Caco-2 (cell line): ENCODE data around the gene JTB. TPM values are rescaled to one million over a fixed set of nuclear protein-coding genes. Genes with fewer than 3 reads are reported as not detected.
"Not testable (repeated sequence)": the region's sequence is repeated elsewhere in the genome, so short reads cannot be mapped to it uniquely, and the experiment has no call there.

Experiments used
- BruUV-seq: library from RNA; stranded (reverse); fragments of 400-500 nt; replicated peaks from 2 replicates; lab custom pipeline; 2021; lab: Mats Ljungman, UMichigan
- CTCF ChIA-PET: fragments of 300-600 bp; sonication (Branson Sonifier 250); formaldehyde crosslinking; loops from one replicate; lab custom pipeline; 2022; ENCODE audit warnings: antibody characterized with exemption; lab: Charles Lee
- POLR2A ChIA-PET: fragments of 300-600 bp; sonication (Branson Sonifier 250); formaldehyde crosslinking; loops from one replicate; lab custom pipeline; 2022; ENCODE audit warnings: antibody characterized with exemption; lab: Charles Lee
- DNase-seq, 2 experiments: peaks; one replicate each; pipeline versions ENCODE4 v3.0.0 to v3.0.0-alpha.2; 2020 to 2022
- H3K27me3 ChIP-seq: replicated peaks from 2 replicates; pipeline ENCODE4 v1.6.0; 2011; ENCODE audit warnings: low read length; ENCODE audit not compliant: control insufficient read depth, insufficient read depth
- H3K36me3 ChIP-seq: 2 replicates; pipeline ENCODE4 v1.5.1; 2011; ENCODE audit warnings: low read length; ENCODE audit not compliant: control insufficient read depth, insufficient read depth
- H3K4me1 ChIP-seq: fragments of 250-450 bp; sonication (Bioruptor Pico); 2 replicates; pipeline ENCODE4 v1.5.1; 2020; ENCODE audit warnings: mild to moderate bottlenecking
- H3K4me3 ChIP-seq: 2 replicates; pipeline ENCODE4 v1.5.1; 2011; ENCODE audit warnings: low read depth, mild to moderate bottlenecking, control low read depth, low read length
- H3K9me3 ChIP-seq: fragments of 250-450 bp; sonication (Bioruptor Pico); 2 replicates; pipeline ENCODE4 v1.5.1; 2020; ENCODE audit warnings: mild to moderate bottlenecking, moderate library complexity
- H3K27ac Mint-ChIP-seq: one replicate; pipeline ENCODE4 v1.8.0; 2022; ENCODE audit warnings: mixed read lengths; ENCODE audit not compliant: unreplicated experiment
- H3K27me3 Mint-ChIP-seq: one replicate; pipeline ENCODE4 v1.8.0; 2022; ENCODE audit warnings: mixed read lengths; ENCODE audit not compliant: insufficient read depth, unreplicated experiment
- H3K36me3 Mint-ChIP-seq: one replicate; pipeline ENCODE4 v1.8.0; 2022; ENCODE audit warnings: mild to moderate bottlenecking, mixed read lengths; ENCODE audit not compliant: insufficient read depth, unreplicated experiment
- H3K4me1 Mint-ChIP-seq: one replicate; pipeline ENCODE4 v1.8.0; 2022; ENCODE audit warnings: low read depth, mixed read lengths; ENCODE audit not compliant: unreplicated experiment
- H3K4me3 Mint-ChIP-seq: one replicate; pipeline ENCODE4 v1.8.0; 2022; ENCODE audit warnings: mild to moderate bottlenecking, moderate library complexity, mixed read lengths; ENCODE audit not compliant: unreplicated experiment
- H3K9me3 Mint-ChIP-seq: one replicate; pipeline ENCODE4 v1.8.0; 2022; ENCODE audit warnings: mixed read lengths; ENCODE audit not compliant: unreplicated experiment
- CTCF ChIP-seq, 2 experiments: fragments of 200-600 bp in 1 of 2; IDR thresholded peaks; 1 replicate in 1 of 2; 2 replicates in 1 of 2; pipeline versions ENCODE4 v1.5.1 to v1.8.0; 2011 to 2022; ENCODE audit warnings: antibody characterized with exemption in 1 of 2, control low read depth in 1 of 2, inconsistent platforms in 1 of 2, low read depth in 1 of 2, low read length in 1 of 2, mild to moderate bottlenecking in 1 of 2, moderate library complexity in 1 of 2; ENCODE audit not compliant: insufficient read depth in 1 of 2, severe bottlenecking in 1 of 2, unreplicated experiment in 1 of 2
- intact Hi-C: fragments of 100-400 bp; cut with micrococcal nuclease; formaldehyde crosslinking; loops from one replicate; pipeline ENCODE4 v1.10.0; 2022; ENCODE audit not compliant: unreplicated experiment
- total RNA-seq: library from RNA; stranded (reverse); gene quantifications from 2 replicates; pipeline ENCODE4 v1.2.3, GENCODE V29; 2022

Gene JTB
- total RNA-seq, 1 experiment from 2014 or later: 123 TPM

GRCh38 chr1:154006136-154006535 is 28.7 kb upstream of the JTB start:
- no peaks in the 10 kb centered on the region for H3K9me3 ChIP-seq
- H3K36me3 ChIP-seq: no peaks in the 10 kb centered on the region
- peaks cover 16% of the 10 kb centered on the region for H3K4me1 ChIP-seq
- peaks cover 9% of the 10 kb centered on the region for H3K36me3 Mint-ChIP-seq
- ChIA-PET POLR2A (no interaction called here), CTCF (no interaction called here)
- H3K4me3 ChIP-seq: no peak overlapping the region
- H3K4me1 Mint-ChIP-seq: peaks cover 16% of the 10 kb centered on the region
- no peaks in the 10 kb centered on the region for H3K9me3 Mint-ChIP-seq
- no peak overlapping the region for H3K27ac Mint-ChIP-seq
- no peaks in the 10 kb centered on the region for H3K27me3 ChIP-seq
- no peak for DNase-seq
- H3K27me3 Mint-ChIP-seq: no peaks in the 10 kb centered on the region
- H3K4me3 Mint-ChIP-seq: no peak overlapping the region
- no peak for TF ChIP-seq CTCF (IDR thresholded peaks at IDR 0.05; ENCODE audit: insufficient read depth in 1 of 2, low read depth in 1 of 2, low read length in 1 of 2, severe bottlenecking in 1 of 2, unreplicated experiment in 1 of 2)
- no TSS peak for BruUV-seq
- intact Hi-C loops: no loop called here

- Mint-ChIP-seq H3K4me3 (no peak overlapping the region), H3K27me3 (no peaks in the 10 kb centered on the region), H3K9me3 (peaks cover 4% of the 10 kb centered on the region), H3K36me3 (peaks cover 26% of the 10 kb centered on the region), H3K4me1 (peaks cover 16% of the 10 kb centered on the region), H3K27ac (peak overlapping the region; percentile 97)
- no peak for TF ChIP-seq CTCF (IDR thresholded peaks at IDR 0.05; ENCODE audit: insufficient read depth in 1 of 2, low read depth in 1 of 2, low read length in 1 of 2, severe bottlenecking in 1 of 2, unreplicated experiment in 1 of 2)
- ChIA-PET CTCF (no interaction called here), POLR2A (no interaction called here)
- BruUV-seq: no TSS peak
- no peak overlapping the region for H3K4me3 ChIP-seq
- intact Hi-C loops: loop anchor here (5.0 kb wide), 3 partner anchors 102 to 272 kb away; partner anchors contain the start of gene HAX1
- H3K9me3 ChIP-seq: 0 out of 2 replicates have a peak, but pooled peaks cover 4% of the 10 kb centered on the region
- peaks cover 32% of the 10 kb centered on the region for H3K4me1 ChIP-seq
- no peak for DNase-seq
- H3K36me3 ChIP-seq: no peaks in the 10 kb centered on the region
- H3K27me3 ChIP-seq: no peaks in the 10 kb centered on the region
These were observed 22.9 kb upstream of the JTB start for GRCh38 chr1:154000420-154000819.

- H3K4me3 ChIP-seq, H3K9me3 ChIP-seq, BruUV-seq, DNase-seq, H3K9me3 Mint-ChIP-seq, H3K27ac Mint-ChIP-seq, H3K27me3 ChIP-seq, H3K27me3 Mint-ChIP-seq, H3K4me3 Mint-ChIP-seq, intact Hi-C loops, CTCF ChIA-PET, H3K36me3 ChIP-seq: not testable (repeated sequence)
- Mint-ChIP-seq H3K36me3 (peaks cover 59% of the 10 kb centered on the region), H3K4me1 (peaks cover 21% of the 10 kb centered on the region)
- POLR2A ChIA-PET: interaction anchor here (0.7 kb wide), 1 partner anchor 184 kb away, joined by 7 read pairs; no protein-coding TSS in a partner anchor
- peaks cover 20% of the 10 kb centered on the region for H3K4me1 ChIP-seq
These were observed 19.4 kb upstream of the JTB start for GRCh38 chr1:153996882-153997281.
